ENCODE data around the gene UBE2O. TPM values are rescaled to one million over a fixed set of nuclear protein-coding genes. Genes with fewer than 3 reads are reported as not detected.

UBE2O gene
- total RNA-seq, 1 experiment from 2014 or later = 52.6 TPM

DNA sequence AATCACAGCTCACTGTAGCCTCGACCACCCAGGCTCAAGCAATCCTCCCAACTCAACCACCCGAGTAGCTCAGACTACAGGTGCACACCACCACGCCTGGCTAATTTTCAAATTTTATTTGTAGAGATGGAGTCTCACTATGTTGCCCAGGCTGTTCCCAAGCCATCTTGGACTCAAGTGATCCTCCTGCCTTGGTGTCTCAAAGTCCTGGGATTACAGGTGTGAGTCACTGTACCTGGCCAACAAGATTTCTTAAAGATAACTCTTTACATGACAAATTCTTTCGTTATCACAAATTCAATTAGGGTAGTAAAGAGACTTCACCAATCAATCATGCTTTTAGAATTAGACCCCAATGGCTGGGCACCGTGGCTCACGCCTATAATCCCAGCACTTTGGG, 111.7 kb downstream of the UBE2O start:
- Histone ChIP-seq H3K4me1 (ENCODE audit: insufficient read depth, low read length) (no peaks in the 10 kb centered on the region), H3T11ph (ENCODE audit: low read length) (no peak overlapping the region), H2AK5ac (ENCODE audit: insufficient read length, low read length) (no peak overlapping the region), H4K91ac (ENCODE audit: insufficient read length, low read depth, low read length) (no peak overlapping the region), H3K4ac (ENCODE audit: low read depth, low read length) (no peak overlapping the region), H3K56ac (ENCODE audit: insufficient read length, low read depth, low read length) (no peak overlapping the region), H2BK15ac (ENCODE audit: low read depth, low read length) (no peak overlapping the region), H3K27ac (ENCODE audit: insufficient read length, low read depth, low read length) (no peak overlapping the region), H3K14ac (ENCODE audit: insufficient read depth, low read length) (no peak overlapping the region), H3K18ac (ENCODE audit: insufficient read length, low read depth, low read length) (no peak overlapping the region), H3K4me2 (ENCODE audit: insufficient read depth, insufficient read length, low read length) (no peak overlapping the region), H3K23me2 (ENCODE audit: insufficient read length, low read depth, low read length, poor library complexity, severe bottlenecking) (no peaks in the 10 kb centered on the region), H3K27me3 (ENCODE audit: insufficient read depth, low read length) (no peaks in the 10 kb centered on the region), H4K8ac (replicated peaks; ENCODE audit: insufficient read length, low read depth, low read length) (no peak overlapping the region), H2BK5ac (ENCODE audit: insufficient read length, low read length) (no peak overlapping the region), H3K23ac (ENCODE audit: insufficient read length, low read depth, low read length) (no peak overlapping the region), H2AFZ (ENCODE audit: low read length) (no peak overlapping the region), H4K20me1 (ENCODE audit: control insufficient read depth, insufficient read depth, insufficient read length) (no peaks in the 10 kb centered on the region), H2BK12ac (ENCODE audit: insufficient read length, low read depth, low read length) (no peak overlapping the region), H3K9ac (ENCODE audit: extremely low read depth, insufficient read length, low read length) (no peak overlapping the region), H2BK120ac (ENCODE audit: low read depth, low read length, poor library complexity, severe bottlenecking) (no peak overlapping the region), H3K9me3 (ENCODE audit: control insufficient read depth, low read depth, low read length) (no peaks in the 10 kb centered on the region), H3K79me1 (ENCODE audit: insufficient read depth, low read depth, low read length, poor library complexity, severe bottlenecking) (peaks cover 3% of the 10 kb centered on the region), H3K79me2 (ENCODE audit: insufficient read depth, low read length) (no peaks in the 10 kb centered on the region), H4K5ac (ENCODE audit: insufficient read length, low read depth, low read length) (no peak overlapping the region), H2BK20ac (ENCODE audit: low read depth, low read length, poor library complexity, severe bottlenecking) (no peak overlapping the region)
- H3K27ac Mint-ChIP-seq = no peak overlapping the region
- TF ChIP-seq, protein P1, sequence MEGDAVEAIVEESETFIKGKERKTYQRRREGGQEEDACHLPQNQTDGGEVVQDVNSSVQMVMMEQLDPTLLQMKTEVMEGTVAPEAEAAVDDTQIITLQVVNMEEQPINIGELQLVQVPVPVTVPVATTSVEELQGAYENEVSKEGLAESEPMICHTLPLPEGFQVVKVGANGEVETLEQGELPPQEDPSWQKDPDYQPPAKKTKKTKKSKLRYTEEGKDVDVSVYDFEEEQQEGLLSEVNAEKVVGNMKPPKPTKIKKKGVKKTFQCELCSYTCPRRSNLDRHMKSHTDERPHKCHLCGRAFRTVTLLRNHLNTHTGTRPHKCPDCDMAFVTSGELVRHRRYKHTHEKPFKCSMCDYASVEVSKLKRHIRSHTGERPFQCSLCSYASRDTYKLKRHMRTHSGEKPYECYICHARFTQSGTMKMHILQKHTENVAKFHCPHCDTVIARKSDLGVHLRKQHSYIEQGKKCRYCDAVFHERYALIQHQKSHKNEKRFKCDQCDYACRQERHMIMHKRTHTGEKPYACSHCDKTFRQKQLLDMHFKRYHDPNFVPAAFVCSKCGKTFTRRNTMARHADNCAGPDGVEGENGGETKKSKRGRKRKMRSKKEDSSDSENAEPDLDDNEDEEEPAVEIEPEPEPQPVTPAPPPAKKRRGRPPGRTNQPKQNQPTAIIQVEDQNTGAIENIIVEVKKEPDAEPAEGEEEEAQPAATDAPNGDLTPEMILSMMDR (conservative IDR thresholded peaks at IDR 0.05) = no peak
- H3K27me3 Mint-ChIP-seq (ENCODE audit: low read depth) = no peaks in the 10 kb centered on the region
- no peak for DNase-seq
- H3K4me1 Mint-ChIP-seq = no peaks in the 10 kb centered on the region
- H3K9me3 Mint-ChIP-seq = no peaks in the 10 kb centered on the region
- peaks cover 15 to 39% (median 37%) of the 10 kb centered on the region in 3 experiments; a peak in 6 of 7 replicates for H3K36me3 Mint-ChIP-seq (ENCODE audit: insufficient read depth in 1 of 3, low read depth in 3 of 3)
- WGBS (ENCODE audit: extremely low coverage, insufficient read length, low lambda C conversion rate) = no CpG with 5 or more reads among the region's 6 CpGs
- H3K4me3 Mint-ChIP-seq = no peak overlapping the region

Other genes starting within 250 kb of the UBE2O start
- 7.7 and 9.9 TPM in 2 replicates for gene RNF157, start 212.7 kb downstream of the UBE2O start, total RNA-seq (2021)
- 25.8 and 26.7 TPM in 2 replicates for gene UBALD2, start 187.8 kb downstream of the UBE2O start, total RNA-seq (2021)
- 2.2 and 3.2 TPM in 2 replicates for gene QRICH2, start 144.9 kb downstream of the UBE2O start, total RNA-seq (2021)
- 38.4 and 40.2 TPM in 2 replicates for gene PRPSAP1, start 99.2 kb downstream of the UBE2O start, total RNA-seq (2021)
- gene SPHK1, start 68.5 kb downstream of the UBE2O start, total RNA-seq (2021) = 1.4 and 1.8 TPM in 2 replicates
- gene AANAT, start 14.5 kb upstream of the UBE2O start, total RNA-seq (2021) = 0.15 and 0.55 TPM in 2 replicates
- gene RHBDF2, start 48.3 kb upstream of the UBE2O start, total RNA-seq (2021) = 17.1 and 19.7 TPM in 2 replicates
- 2.4 and 2.8 TPM in 2 replicates for gene CYGB, start 84.6 kb upstream of the UBE2O start, total RNA-seq (2021)
- 0.42 and 0.46 TPM in 2 replicates for gene PRCD, start 86.9 kb upstream of the UBE2O start, total RNA-seq (2021)
- 0.37 and 0.46 TPM in 2 replicates for gene ST6GALNAC2, start 132.7 kb upstream of the UBE2O start, total RNA-seq (2021)
- gene ST6GALNAC1, start 190.6 kb upstream of the UBE2O start, total RNA-seq (2021) = not detected in 2 replicates